ENCODE results near the gene STEAP2.

The STEAP2 gene

GRCh38 chr7:90274161-90274560 lies 62.6 kb downstream of the STEAP2 start:
- no peaks in the 10 kb centered on the region for H3K79me2 ChIP-seq (ENCODE audit: insufficient read depth, low read length)
- H3F3A ChIP-seq (ENCODE audit: insufficient read depth): no peaks in the 10 kb centered on the region
- H3K27me3 ChIP-seq (ENCODE audit: low read length): no peaks in the 10 kb centered on the region
- H3K36me3 ChIP-seq (ENCODE audit: low read length): no peaks in the 10 kb centered on the region
- H2AFZ ChIP-seq (ENCODE audit: low read depth, low read length, severe bottlenecking): no peak overlapping the region
- no peak overlapping the region for H3K4me3 ChIP-seq (ENCODE audit: insufficient read depth, low read length, poor library complexity, severe bottlenecking)
- no peak overlapping the region for H3K9ac ChIP-seq (ENCODE audit: low read length)
- H3K4me2 ChIP-seq (ENCODE audit: low read depth, low read length, poor library complexity, severe bottlenecking): no peak overlapping the region
- H3K9me2 ChIP-seq (replicated peaks; ENCODE audit: insufficient read depth, low read length): no peaks in the 10 kb centered on the region
- H4K20me1 ChIP-seq (ENCODE audit: low read depth, low read length): peaks cover 3% of the 10 kb centered on the region; the same call in 1 of the 2 replicates
- TF ChIP-seq, protein P1, sequence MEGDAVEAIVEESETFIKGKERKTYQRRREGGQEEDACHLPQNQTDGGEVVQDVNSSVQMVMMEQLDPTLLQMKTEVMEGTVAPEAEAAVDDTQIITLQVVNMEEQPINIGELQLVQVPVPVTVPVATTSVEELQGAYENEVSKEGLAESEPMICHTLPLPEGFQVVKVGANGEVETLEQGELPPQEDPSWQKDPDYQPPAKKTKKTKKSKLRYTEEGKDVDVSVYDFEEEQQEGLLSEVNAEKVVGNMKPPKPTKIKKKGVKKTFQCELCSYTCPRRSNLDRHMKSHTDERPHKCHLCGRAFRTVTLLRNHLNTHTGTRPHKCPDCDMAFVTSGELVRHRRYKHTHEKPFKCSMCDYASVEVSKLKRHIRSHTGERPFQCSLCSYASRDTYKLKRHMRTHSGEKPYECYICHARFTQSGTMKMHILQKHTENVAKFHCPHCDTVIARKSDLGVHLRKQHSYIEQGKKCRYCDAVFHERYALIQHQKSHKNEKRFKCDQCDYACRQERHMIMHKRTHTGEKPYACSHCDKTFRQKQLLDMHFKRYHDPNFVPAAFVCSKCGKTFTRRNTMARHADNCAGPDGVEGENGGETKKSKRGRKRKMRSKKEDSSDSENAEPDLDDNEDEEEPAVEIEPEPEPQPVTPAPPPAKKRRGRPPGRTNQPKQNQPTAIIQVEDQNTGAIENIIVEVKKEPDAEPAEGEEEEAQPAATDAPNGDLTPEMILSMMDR (IDR thresholded peaks at IDR 0.05; ENCODE audit: insufficient read depth, low read length, poor library complexity, severe bottlenecking): no peak
- TF ChIP-seq EZH2phosphoT487 (conservative IDR thresholded peaks at IDR 0.05; ENCODE audit: low read length): no peak
- no peak overlapping the region for H3K27ac ChIP-seq (ENCODE audit: low read depth, low read length)
- no peaks in the 10 kb centered on the region for H3K9me3 ChIP-seq (ENCODE audit: insufficient read depth, low read length)

DNA sequence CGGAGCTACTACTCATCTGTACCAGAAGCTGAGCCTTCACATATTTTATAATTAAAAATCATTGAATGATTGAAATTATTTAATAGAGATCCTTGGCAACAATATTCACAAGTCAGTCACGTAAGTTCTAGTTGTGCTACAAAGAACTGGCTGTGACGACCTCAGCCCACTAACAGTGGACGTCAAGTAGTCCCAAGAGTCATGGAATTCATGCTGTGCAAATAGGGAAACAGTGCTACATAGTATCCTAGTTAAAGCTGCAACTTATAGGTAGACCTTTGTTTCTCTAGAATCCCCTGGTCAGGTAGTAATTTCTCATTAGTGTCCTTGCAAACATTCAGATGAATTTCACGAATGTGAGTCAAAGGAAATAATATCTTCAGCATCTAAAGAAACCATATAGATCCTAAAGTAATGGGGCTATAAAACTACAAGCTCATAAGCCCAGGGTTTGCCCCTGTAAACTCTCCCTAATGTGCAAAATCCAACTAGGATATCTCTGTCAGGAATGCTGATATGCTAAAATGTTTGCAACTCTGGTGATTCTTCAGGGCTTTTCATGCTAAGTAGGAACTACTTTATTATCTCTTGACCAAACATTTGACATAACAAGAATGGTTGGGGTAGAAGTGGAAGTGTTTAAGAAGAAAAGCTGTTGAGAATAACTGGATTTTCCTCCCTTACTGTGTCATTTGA lies 64.6 kb downstream of the STEAP2 start:
- Histone ChIP-seq H3K27me3 (ENCODE audit: low read length) (no peaks in the 10 kb centered on the region), H3K4me3 (ENCODE audit: insufficient read depth, low read length, poor library complexity, severe bottlenecking) (no peak overlapping the region), H3K4me2 (ENCODE audit: low read depth, low read length, poor library complexity, severe bottlenecking) (no peak overlapping the region), H3K36me3 (ENCODE audit: low read length) (no peaks in the 10 kb centered on the region), H4K20me1 (ENCODE audit: low read depth, low read length) (peaks cover 3% of the 10 kb centered on the region; the same call in 1 of the 2 replicates), H3K79me2 (ENCODE audit: insufficient read depth, low read length) (no peaks in the 10 kb centered on the region), H3F3A (ENCODE audit: insufficient read depth) (no peaks in the 10 kb centered on the region), H3K9me2 (replicated peaks; ENCODE audit: insufficient read depth, low read length) (no peaks in the 10 kb centered on the region), H3K9ac (ENCODE audit: low read length) (no peak overlapping the region), H2AFZ (ENCODE audit: low read depth, low read length, severe bottlenecking) (no peak overlapping the region), H3K9me3 (ENCODE audit: insufficient read depth, low read length) (no peaks in the 10 kb centered on the region), H3K27ac (ENCODE audit: low read depth, low read length) (no peak overlapping the region)
- no peak for TF ChIP-seq EZH2phosphoT487 (conservative IDR thresholded peaks at IDR 0.05; ENCODE audit: low read length)
- TF ChIP-seq, protein P1 (IDR thresholded peaks at IDR 0.05; ENCODE audit: insufficient read depth, low read length, poor library complexity, severe bottlenecking): no peak

All from SU-DHL-6 (cell line).